ENCODE measurements around the gene LMF1. TPM values are rescaled to one million over a fixed set of nuclear protein-coding genes. Genes with fewer than 3 reads are reported as not detected.
A peak's percentile ranks its signal among the peaks of the same experiment; 100 is the strongest.

LMF1 gene
- total and polyA plus RNA-seq, 9 of the 15 experiments (the other 6 are each of a cell fraction or from before 2014, with no cell fraction given), result 0.11 to 1.6 (median 0.55) TPM; not detected in 1

- TF ChIP-seq CHAMP1 (IDR thresholded peaks at IDR 0.05) (no peak), DACH1 (IDR thresholded peaks at IDR 0.05; ENCODE audit: partially characterized antibody) (no peak), JUNB (CRISPR knock-in tag; conservative IDR thresholded peaks at IDR 0.05) (no peak), SRSF3 (IDR thresholded peaks at IDR 0.05; ENCODE audit: insufficient read depth, low read length) (no peak), CBFA2T3 (IDR thresholded peaks at IDR 0.05) (no peak), POLR2B (IDR thresholded peaks at IDR 0.05; ENCODE audit: low read depth, partially characterized antibody) (peak; percentile 67), SMARCA4 (IDR thresholded peaks at IDR 0.05) (no peak), ZNF197 (CRISPR knock-in tag; IDR thresholded peaks at IDR 0.05; ENCODE audit: low read depth) (no peak), TCF3 (CRISPR knock-in tag; IDR thresholded peaks at IDR 0.05) (no peak), ZNF668 (CRISPR knock-in tag; IDR thresholded peaks at IDR 0.05) (no peak), ZNF436 (CRISPR knock-in tag; IDR thresholded peaks at IDR 0.05) (no peak), SIN3A (IDR thresholded peaks at IDR 0.05; ENCODE audit: borderline replicate concordance in 2 of 2, control insufficient read depth in 1 of 2, low read depth in 2 of 2, low read length in 2 of 2) (peak; percentile 49 to 71; a peak in 2 of 4 replicates), KAT2B (IDR thresholded peaks at IDR 0.05; ENCODE audit: low read depth, low read length) (no peak), SMAD2 (IDR thresholded peaks at IDR 0.05; ENCODE audit: low read depth, low read length) (no peak), CSDE1 (IDR thresholded peaks at IDR 0.05) (peak in 1 of 2 experiments; percentile 94; a peak in 3 of 4 replicates), NCOA1 (IDR thresholded peaks at IDR 0.05; ENCODE audit: low read depth) (no peak), ZNF311 (CRISPR knock-in tag; IDR thresholded peaks at IDR 0.05) (no peak), SLC30A9 (CRISPR knock-in tag; IDR thresholded peaks at IDR 0.05) (no peak), ZNF263 (CRISPR knock-in tag; IDR thresholded peaks at IDR 0.05; ENCODE audit: borderline replicate concordance) (no peak)
- TF ChIP-seq, protein P1, sequence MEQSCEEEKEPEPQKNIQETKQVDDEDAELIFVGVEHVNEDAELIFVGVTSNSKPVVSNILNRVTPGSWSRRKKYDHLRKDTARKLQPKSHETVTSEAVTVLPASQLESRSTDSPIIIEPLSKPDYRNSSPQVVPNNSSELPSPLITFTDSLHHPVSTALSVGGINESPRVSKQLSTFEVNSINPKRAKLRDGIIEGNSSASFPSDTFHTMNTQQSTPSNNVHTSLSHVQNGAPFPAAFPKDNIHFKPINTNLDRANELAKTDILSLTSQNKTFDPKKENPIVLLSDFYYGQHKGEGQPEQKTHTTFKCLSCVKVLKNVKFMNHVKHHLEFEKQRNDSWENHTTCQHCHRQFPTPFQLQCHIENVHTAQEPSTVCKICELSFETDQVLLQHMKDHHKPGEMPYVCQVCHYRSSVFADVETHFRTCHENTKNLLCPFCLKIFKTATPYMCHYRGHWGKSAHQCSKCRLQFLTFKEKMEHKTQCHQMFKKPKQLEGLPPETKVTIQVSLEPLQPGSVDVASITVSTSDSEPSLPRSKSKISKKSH (CRISPR knock-in tag; IDR thresholded peaks at IDR 0.05), result no peak
- TF ChIP-seq, protein P2, sequence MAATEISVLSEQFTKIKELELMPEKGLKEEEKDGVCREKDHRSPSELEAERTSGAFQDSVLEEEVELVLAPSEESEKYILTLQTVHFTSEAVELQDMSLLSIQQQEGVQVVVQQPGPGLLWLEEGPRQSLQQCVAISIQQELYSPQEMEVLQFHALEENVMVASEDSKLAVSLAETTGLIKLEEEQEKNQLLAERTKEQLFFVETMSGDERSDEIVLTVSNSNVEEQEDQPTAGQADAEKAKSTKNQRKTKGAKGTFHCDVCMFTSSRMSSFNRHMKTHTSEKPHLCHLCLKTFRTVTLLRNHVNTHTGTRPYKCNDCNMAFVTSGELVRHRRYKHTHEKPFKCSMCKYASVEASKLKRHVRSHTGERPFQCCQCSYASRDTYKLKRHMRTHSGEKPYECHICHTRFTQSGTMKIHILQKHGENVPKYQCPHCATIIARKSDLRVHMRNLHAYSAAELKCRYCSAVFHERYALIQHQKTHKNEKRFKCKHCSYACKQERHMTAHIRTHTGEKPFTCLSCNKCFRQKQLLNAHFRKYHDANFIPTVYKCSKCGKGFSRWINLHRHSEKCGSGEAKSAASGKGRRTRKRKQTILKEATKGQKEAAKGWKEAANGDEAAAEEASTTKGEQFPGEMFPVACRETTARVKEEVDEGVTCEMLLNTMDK (IDR thresholded peaks at IDR 0.05; ENCODE audit: borderline replicate concordance, insufficient read depth, low read depth, low read length, poor library complexity, severe bottlenecking), result no peak
These were observed 163.3 kb downstream of the LMF1 start (continued) for GRCh38 chr16:807347-808084.

Measured in K562 (cell line).